Smooth muscle cell (in vitro differentiated cells): ENCODE results near the gene RNASE9. TPM values are rescaled to one million over a fixed set of nuclear protein-coding genes. Genes with fewer than 3 reads are reported as not detected.
"Not testable (repeated sequence)": the region's sequence is repeated elsewhere in the genome, so short reads cannot be mapped to it uniquely, and the experiment has no call there.

Experiments
- DNase-seq: peaks from one replicate; lab custom pipeline; 2025; ENCODE audit not compliant: unreplicated experiment; lab: John Stamatoyannopoulos, UW
- H2AFZ ChIP-seq: fragments of 200-600 bp; sonication (generic); 2 replicates; pipeline ENCODE4 v1.6.0; 2016; ENCODE audit warnings: antibody characterized with exemption, low read depth, mild to moderate bottlenecking
- H3F3A ChIP-seq: fragments of 200-600 bp; sonication (generic); 2 replicates; pipeline ENCODE4 v1.6.0; 2017; ENCODE audit warnings: antibody characterized with exemption, low read depth
- H3K27ac ChIP-seq: fragments of 200-600 bp; sonication (generic); 2 replicates; pipeline ENCODE4 v1.5.1; 2016; ENCODE audit warnings: low read depth, mild to moderate bottlenecking
- H3K27me3 ChIP-seq: fragments of 200-600 bp; sonication (generic); 2 replicates; pipeline ENCODE4 v1.6.1; 2016; ENCODE audit warnings: low read depth, mild to moderate bottlenecking
- H3K36me3 ChIP-seq: fragments of 200-600 bp; sonication (generic); 2 replicates; pipeline ENCODE4 v1.5.1; 2016; ENCODE audit warnings: low read depth
- H3K4me1 ChIP-seq: fragments of 200-600 bp; sonication (generic); 2 replicates; pipeline ENCODE4 v1.5.1; 2016; ENCODE audit warnings: low read depth
- H3K4me2 ChIP-seq: fragments of 200-600 bp; sonication (generic); 2 replicates; pipeline ENCODE4 v1.6.0; 2016; ENCODE audit warnings: mild to moderate bottlenecking
- H3K4me3 ChIP-seq: fragments of 200-600 bp; sonication (generic); 2 replicates; pipeline ENCODE4 v1.5.1; 2016; ENCODE audit warnings: mild to moderate bottlenecking
- H3K79me2 ChIP-seq: fragments of 200-600 bp; sonication (generic); 2 replicates; pipeline ENCODE4 v1.6.0; 2016; ENCODE audit warnings: low read depth, mild to moderate bottlenecking
- H3K9ac ChIP-seq: fragments of 200-600 bp; sonication (generic); 2 replicates; pipeline ENCODE4 v1.6.0; 2016; ENCODE audit warnings: low read depth
- H3K9me3 ChIP-seq: fragments of 200-600 bp; sonication (generic); replicated peaks from 2 replicates; pipeline ENCODE4 v1.5.1; 2016; ENCODE audit warnings: low read depth
- H4K20me1 ChIP-seq: fragments of 200-600 bp; sonication (generic); 2 replicates; pipeline ENCODE4 v1.6.0; 2016; ENCODE audit warnings: low read depth
- WGBS: methylation state at CpG from one replicate; pipeline ENCODE4 v1.1.7; 2016; ENCODE audit warnings: low lambda C conversion rate; 5-methylcytosine and 5-hydroxymethylcytosine counted together
- polyA plus RNA-seq: library from polyadenylated mRNA; unstranded; fragments of >200 nt; fragmentation: Nextera tagmentation; extraction: Ambion mirVana; gene quantifications from 2 replicates; pipeline ENCODE4 v1.2.1, GENCODE V29; 2016
- total RNA-seq: library from RNA; depleted of rRNA; stranded (reverse); fragments of >200 nt; gene quantifications from 2 replicates; pipeline ENCODE4 v1.2.3, GENCODE V29; 2014
- TF ChIP-seq, protein P1 (sequence below): fragments of 200-600 bp; sonication (generic); IDR thresholded peaks from 2 replicates; pipeline ENCODE4 v1.5.1; 2017; ENCODE audit warnings: borderline replicate concordance, mild to moderate bottlenecking, antibody characterized with exemption; ENCODE audit not compliant: insufficient read depth, poor library complexity, severe bottlenecking

The RNASE9 gene
- total and polyA plus RNA-seq, 2 experiments from 2014 or later, result not detected

DNA sequence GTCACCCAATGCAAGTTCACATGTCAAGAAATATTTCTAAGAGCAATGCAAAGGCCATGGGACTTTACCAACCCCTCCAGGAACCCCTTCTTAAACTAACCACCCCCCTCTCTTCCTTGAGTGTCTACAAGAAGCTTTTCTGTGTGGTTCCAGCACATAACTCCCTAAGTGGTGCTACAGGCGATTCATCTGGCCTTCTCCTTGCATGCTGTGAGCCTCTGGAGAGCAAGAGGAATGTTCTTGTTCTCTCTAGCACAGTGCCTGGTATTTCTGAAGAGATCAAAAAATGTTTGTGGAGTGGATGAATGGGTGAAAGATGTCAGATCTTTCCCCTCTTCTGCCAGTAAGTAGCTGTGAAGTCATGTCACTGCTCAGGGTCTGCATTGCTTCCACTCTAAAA is 36.3 kb upstream of the RNASE9 start:
- no peaks in the 10 kb centered on the region for H4K20me1 ChIP-seq
- H2AFZ ChIP-seq, result no peak overlapping the region
- WGBS, result 83% methylated on average over 1 of the region's 1 CpG
- TF ChIP-seq, protein P1, sequence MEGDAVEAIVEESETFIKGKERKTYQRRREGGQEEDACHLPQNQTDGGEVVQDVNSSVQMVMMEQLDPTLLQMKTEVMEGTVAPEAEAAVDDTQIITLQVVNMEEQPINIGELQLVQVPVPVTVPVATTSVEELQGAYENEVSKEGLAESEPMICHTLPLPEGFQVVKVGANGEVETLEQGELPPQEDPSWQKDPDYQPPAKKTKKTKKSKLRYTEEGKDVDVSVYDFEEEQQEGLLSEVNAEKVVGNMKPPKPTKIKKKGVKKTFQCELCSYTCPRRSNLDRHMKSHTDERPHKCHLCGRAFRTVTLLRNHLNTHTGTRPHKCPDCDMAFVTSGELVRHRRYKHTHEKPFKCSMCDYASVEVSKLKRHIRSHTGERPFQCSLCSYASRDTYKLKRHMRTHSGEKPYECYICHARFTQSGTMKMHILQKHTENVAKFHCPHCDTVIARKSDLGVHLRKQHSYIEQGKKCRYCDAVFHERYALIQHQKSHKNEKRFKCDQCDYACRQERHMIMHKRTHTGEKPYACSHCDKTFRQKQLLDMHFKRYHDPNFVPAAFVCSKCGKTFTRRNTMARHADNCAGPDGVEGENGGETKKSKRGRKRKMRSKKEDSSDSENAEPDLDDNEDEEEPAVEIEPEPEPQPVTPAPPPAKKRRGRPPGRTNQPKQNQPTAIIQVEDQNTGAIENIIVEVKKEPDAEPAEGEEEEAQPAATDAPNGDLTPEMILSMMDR, result no peak
- no peaks in the 10 kb centered on the region for H3K79me2 ChIP-seq
- H3K36me3 ChIP-seq, result no peaks in the 10 kb centered on the region
- no peaks in the 10 kb centered on the region for H3K27me3 ChIP-seq
- no peaks in the 10 kb centered on the region for H3K4me1 ChIP-seq
- no peak for DNase-seq
- H3K27ac ChIP-seq, result no peak overlapping the region
- H3K9me3 ChIP-seq, result no peaks in the 10 kb centered on the region
- H3K4me3 ChIP-seq, result no peak overlapping the region
- no peaks in the 10 kb centered on the region for H3F3A ChIP-seq
- H3K9ac ChIP-seq, result no peak overlapping the region
- no peak overlapping the region for H3K4me2 ChIP-seq

DNA sequence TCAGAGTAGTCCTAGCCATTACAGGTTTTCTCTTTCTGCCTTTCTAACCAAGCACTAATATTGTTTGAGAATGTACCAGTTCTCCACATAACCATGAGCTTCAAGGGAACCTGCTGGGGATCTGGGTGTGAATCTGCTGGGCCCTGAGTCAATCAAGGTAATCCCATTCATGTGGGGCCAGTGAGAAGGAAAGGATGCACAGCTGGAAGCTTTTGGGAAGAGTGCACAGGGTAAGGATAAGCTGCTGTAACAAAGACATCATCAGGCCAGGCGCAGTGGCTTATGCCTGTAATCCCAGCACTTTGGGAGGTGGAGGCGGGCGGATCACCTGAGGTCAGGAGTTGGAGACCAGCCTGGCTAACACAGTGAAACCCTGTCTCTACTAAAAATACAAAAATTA is 34.9 kb upstream of the RNASE9 start:
- not testable (repeated sequence) for H3K27ac ChIP-seq, H3K9me3 ChIP-seq, H3K9ac ChIP-seq, H4K20me1 ChIP-seq, DNase-seq, H3K27me3 ChIP-seq, H3K36me3 ChIP-seq, H2AFZ ChIP-seq, H3K79me2 ChIP-seq, H3K4me2 ChIP-seq, H3K4me1 ChIP-seq, H3F3A ChIP-seq, H3K4me3 ChIP-seq
- 100% methylated on average over 3 of the region's 3 CpGs for WGBS

DNA sequence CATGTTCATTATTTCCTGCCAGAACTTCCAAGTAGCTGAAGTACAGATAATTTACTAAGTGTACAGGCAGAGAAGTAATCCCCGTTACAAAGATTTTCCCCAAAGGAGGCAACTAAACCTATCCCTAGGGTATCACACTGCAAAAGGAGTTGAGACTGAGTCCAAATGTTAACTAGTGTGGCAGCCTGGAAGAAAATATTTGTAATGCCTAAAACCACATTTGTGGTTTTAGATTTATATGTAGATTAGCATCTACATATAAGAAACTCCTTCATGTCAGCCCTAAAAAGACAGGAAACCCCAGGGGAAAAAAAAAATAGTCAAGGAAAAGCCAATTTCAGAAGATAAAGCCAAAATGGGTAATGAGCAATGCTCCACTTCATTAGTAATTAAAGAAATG is 31.7 kb upstream of the RNASE9 start:
- WGBS, result 90% methylated on average over 1 of the region's 1 CpG
- H4K20me1 ChIP-seq, result no peaks in the 10 kb centered on the region
- H3K36me3 ChIP-seq, result no peaks in the 10 kb centered on the region
- no peaks in the 10 kb centered on the region for H3K79me2 ChIP-seq
- H3K4me2 ChIP-seq, result no peak overlapping the region
- H3K27me3 ChIP-seq, result no peaks in the 10 kb centered on the region
- H3K4me1 ChIP-seq, result no peaks in the 10 kb centered on the region
- no peak overlapping the region for H3K27ac ChIP-seq
- H3K4me3 ChIP-seq, result no peak overlapping the region
- no peak overlapping the region for H3K9ac ChIP-seq
- TF ChIP-seq, protein P1, result no peak
- no peaks in the 10 kb centered on the region for H3F3A ChIP-seq
- no peaks in the 10 kb centered on the region for H3K9me3 ChIP-seq
- H2AFZ ChIP-seq, result no peak overlapping the region
- no peak for DNase-seq

DNA sequence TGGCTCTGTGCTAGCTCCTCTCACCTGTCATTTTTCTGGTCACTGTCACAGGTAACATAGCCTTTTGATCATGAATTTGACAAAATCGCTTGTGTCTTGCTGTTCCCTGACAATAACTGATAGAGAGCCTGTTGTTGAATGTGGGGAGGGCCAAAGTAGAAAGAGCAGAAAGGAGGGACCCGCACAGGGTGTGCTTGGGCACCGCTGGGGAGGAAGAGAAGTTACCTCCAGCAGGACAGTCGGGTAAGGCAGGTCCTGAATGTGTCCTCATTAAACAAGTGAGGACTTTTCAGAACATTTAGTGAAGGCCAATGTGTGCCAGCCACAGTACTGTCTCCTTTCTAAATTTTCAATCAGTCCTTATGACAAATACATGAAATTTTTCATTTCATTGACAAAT is 30.4 kb upstream of the RNASE9 start, which contains the start of gene RNASE12:
TSS of gene RNASE12 (minus strand) at position 142 of the 400 bp plus-strand sequence. CDS start 653 bp downstream, outside the sequence.
- TF ChIP-seq, protein P1, result no peak
- no peaks in the 10 kb centered on the region for H3K79me2 ChIP-seq
- H3K36me3 ChIP-seq, result no peaks in the 10 kb centered on the region
- no peak within 1 kb of the TSS for H3K4me3 ChIP-seq
- 83% methylated on average over 4 of the region's 4 CpGs for WGBS
- no peak within 1 kb of the TSS for H2AFZ ChIP-seq
- no peaks in the 10 kb centered on the region for H4K20me1 ChIP-seq
- H3K9me3 ChIP-seq, result no peaks in the 10 kb centered on the region
- H3F3A ChIP-seq, result no peaks in the 10 kb centered on the region
- H3K27ac ChIP-seq, result no peak within 1 kb of the TSS
- DNase-seq, result no peak
- H3K4me2 ChIP-seq, result no peak within 1 kb of the TSS
- no peaks in the 10 kb centered on the region for H3K4me1 ChIP-seq
- no peaks in the 10 kb centered on the region for H3K27me3 ChIP-seq
- H3K9ac ChIP-seq, result no peak within 1 kb of the TSS
